HepG2 (cell line): ENCODE measurements around the gene ARHGEF7. TPM values are rescaled to one million over a fixed set of nuclear protein-coding genes. Genes with fewer than 3 reads are reported as not detected.

Experiments
- ATAC-seq: fragments of 200-7000 bp; cut with Tn5 transposase; 3 replicates; pipeline ENCODE4 v1.9.1; 2020; ENCODE audit warnings: mild to moderate bottlenecking, moderate library complexity
- BruUV-seq: library from RNA; stranded (reverse); fragments of 400-500 nt; replicated peaks from 2 replicates; lab custom pipeline; 2021; lab: Mats Ljungman, UMichigan
- CTCF ChIA-PET: fragments of 300-600 bp; formaldehyde crosslinking; extraction: SDS; loops from one replicate; lab custom pipeline; 2021; ENCODE audit warnings: low total read pairs, inconsistent platforms, low intra/inter-chr PET ratio; lab: Yijun Ruan, JAX
- POLR2A ChIA-PET: fragments of 350-600 bp; sonication (Branson Sonifier 250); formaldehyde crosslinking; loops from one replicate; lab custom pipeline; 2020; ENCODE audit warnings: antibody characterized with exemption, inconsistent platforms; lab: Yijun Ruan, JAX
- DNase-seq: peaks from one replicate; pipeline ENCODE4 v3.0.0-alpha.2; 2015; ENCODE audit warnings: low spot score
- FAIRE-seq: peaks from 3 replicates; lab custom pipeline; 2011; peaks lifted over from hg19 to GRCh38; lab: Jason Lieb, UNC
- H2AFZ ChIP-seq: one replicate; pipeline ENCODE4 v1.6.1; 2011; ENCODE audit warnings: low read length, inconsistent platforms
- H3K27ac ChIP-seq: fragments of 300-600 bp; 3 replicates; pipeline ENCODE4 v1.8.0; 2011; ENCODE audit warnings: mixed run types, mild to moderate bottlenecking, mixed read lengths, low read length, inconsistent platforms; ENCODE audit not compliant: insufficient read depth; ENCODE audit errors: extremely low read length
- H3K27me3 ChIP-seq, 2 experiments: fragments of 200-600 bp in 1 of 2; 2 replicates in 1 of 2; 3 replicates in 1 of 2; pipeline versions ENCODE4 v1.6.0 to v1.8.0; 2011; ENCODE audit warnings: low read length in 2 of 2, mild to moderate bottlenecking in 2 of 2, moderate library complexity in 2 of 2, inconsistent platforms in 1 of 2; ENCODE audit not compliant: insufficient read depth in 2 of 2, control insufficient read depth in 1 of 2
- H3K36me3 ChIP-seq, 2 experiments: fragments of 200-600 bp in 1 of 2; replicated peaks in 1 of 2; 2 replicates in 1 of 2; 3 replicates in 1 of 2; pipeline versions ENCODE4 v1.5.1 to v1.8.0; 2011; ENCODE audit warnings: low read length in 2 of 2, inconsistent platforms in 1 of 2; ENCODE audit not compliant: insufficient read depth in 2 of 2, control insufficient read depth in 1 of 2
- H3K4me1 ChIP-seq: 2 replicates; pipeline ENCODE4 v1.5.1; 2012; ENCODE audit warnings: low read length, inconsistent platforms; ENCODE audit not compliant: insufficient read depth
- H3K4me2 ChIP-seq: 2 replicates; pipeline ENCODE4 v1.6.0; 2011; ENCODE audit warnings: low read depth, low read length, inconsistent platforms
- H3K4me3 ChIP-seq, 3 experiments: fragments of 200-600 bp in 1 of 3; sonication (generic), shearing (Covaris generic) in 1 of 3; replicated peaks in 1 of 3; 2 replicates each; pipeline ENCODE4 v1.5.1; 2011 to 2016; ENCODE audit warnings: low read length in 3 of 3, inconsistent platforms in 2 of 3, low read depth in 2 of 3, mild to moderate bottlenecking in 2 of 3, control low read depth in 1 of 3, mixed read lengths in 1 of 3; ENCODE audit not compliant: insufficient read depth in 1 of 3
- H3K79me2 ChIP-seq: one replicate; pipeline ENCODE4 v1.6.1; 2011; ENCODE audit warnings: low read length, inconsistent platforms; ENCODE audit not compliant: insufficient read depth
- H3K9ac ChIP-seq: 2 replicates; pipeline ENCODE4 v1.6.0; 2011; ENCODE audit warnings: mild to moderate bottlenecking, low read depth, low read length, inconsistent platforms; ENCODE audit not compliant: insufficient read depth
- H3K9me3 ChIP-seq: 2 replicates; pipeline ENCODE4 v1.5.1; 2012; ENCODE audit warnings: mild to moderate bottlenecking, low read length
- H4K20me1 ChIP-seq: 2 replicates; pipeline ENCODE4 v1.6.0; 2011; ENCODE audit warnings: inconsistent platforms, mild to moderate bottlenecking, low read length, moderate library complexity; ENCODE audit not compliant: insufficient read depth
- ATAD3A ChIP-seq: sonication (generic); formaldehyde crosslinking; IDR thresholded peaks from 2 replicates; pipeline ENCODE4 v1.4.0; 2020; ENCODE audit warnings: missing genetic modification reagents
- ATF6 ChIP-seq: sonication (generic); formaldehyde crosslinking; conservative IDR thresholded peaks from 2 replicates; pipeline ENCODE4 v1.4.0; 2020; ENCODE audit warnings: missing genetic modification reagents
- DMAP1 ChIP-seq: IDR thresholded peaks from 2 replicates; pipeline ENCODE4 v1.6.1; 2016
- DRAP1 ChIP-seq: IDR thresholded peaks from 2 replicates; pipeline ENCODE4 v1.6.1; 2016; ENCODE audit warnings: missing genetic modification reagents, missing compliant biosample characterization
- EP300 ChIP-seq, 3 experiments: sonication (generic) in 1 of 3; formaldehyde crosslinking in 1 of 3; IDR thresholded peaks; 2 replicates each; pipeline versions ENCODE4 v1.5.1 to v1.6.1; 2011 to 2020; ENCODE audit warnings: low read depth in 2 of 3, low read length in 2 of 3, borderline replicate concordance in 1 of 3, improper control_type of control experiment in 1 of 3, mild to moderate bottlenecking in 1 of 3, missing genetic modification reagents in 1 of 3, moderate library complexity in 1 of 3
- GFI1 ChIP-seq: sonication (generic); formaldehyde crosslinking; IDR thresholded peaks from 2 replicates; pipeline ENCODE4 v1.5.0; 2020; ENCODE audit warnings: missing genetic modification reagents, mild to moderate bottlenecking, borderline replicate concordance
- SP5 ChIP-seq: IDR thresholded peaks from 2 replicates; pipeline ENCODE4 v1.6.1; 2016; ENCODE audit warnings: low read depth, borderline replicate concordance
- TFE3 ChIP-seq: IDR thresholded peaks from 2 replicates; pipeline ENCODE4 v1.6.1; 2016
- ZBTB49 ChIP-seq: sonication (generic); formaldehyde crosslinking; IDR thresholded peaks from 2 replicates; pipeline ENCODE4 v1.4.0; 2020; ENCODE audit warnings: missing genetic modification reagents, borderline replicate concordance
- ZKSCAN5 ChIP-seq: sonication (generic); formaldehyde crosslinking; IDR thresholded peaks from 2 replicates; pipeline ENCODE4 v1.5.1; 2020; ENCODE audit warnings: mild to moderate bottlenecking, missing genetic modification reagents
- ZNF18 ChIP-seq: sonication (generic); formaldehyde crosslinking; IDR thresholded peaks from 2 replicates; pipeline ENCODE4 v1.8.0; 2022; ENCODE audit warnings: mild to moderate bottlenecking, missing genetic modification reagents; ENCODE audit not compliant: insufficient replicate concordance
- ZNF75D ChIP-seq: sonication (generic); formaldehyde crosslinking; IDR thresholded peaks from 2 replicates; pipeline ENCODE4 v1.8.1; 2023; ENCODE audit warnings: missing genetic modification reagents, mild to moderate bottlenecking, borderline replicate concordance
- WGBS: methylation state at CpG from one replicate; pipeline ENCODE4 v1.1.6; 2017; ENCODE audit warnings: low lambda C conversion rate; 5-methylcytosine and 5-hydroxymethylcytosine counted together
- in situ Hi-C: cut with HindIII; loops from 2 replicates; pipeline ENCODE4 v1.10.0; 2017; ENCODE audit warnings: low pct_unique_long_range_greater_than_20kb; ENCODE audit not compliant: extremely low pct_ligation_motif_present
- intact Hi-C: fragments of 100-400 bp; cut with micrococcal nuclease; formaldehyde crosslinking; loops from one replicate; pipeline ENCODE4 v1.10.0; 2022; ENCODE audit not compliant: unreplicated experiment
- polyA plus RNA-seq, 8 experiments: library from polyadenylated mRNA; depleted of rRNA in 3 of 8; stranded (reverse) in 7 of 8; unstranded in 1 of 8; fragments of >200 nt; fragmentation: Illumina TruSeq in 4 of 8; extraction: Trizol in 4 of 8; gene quantifications; 2 replicates each; pipeline versions ENCODE4 v1.2.1 to v1.2.3, GENCODE V29; 2011 to 2016; ENCODE audit warnings: low read depth in 4 of 8, missing spikeins in 1 of 8, mixed read lengths in 1 of 8; ENCODE audit not compliant: insufficient read depth in 1 of 8
- total RNA-seq, 5 experiments: library from RNA; depleted of rRNA; stranded (reverse); fragments of >200 nt; fragmentation: Illumina TruSeq; extraction: Trizol; gene quantifications; 2 replicates each; pipeline ENCODE4 v1.2.3, GENCODE V29; 2016; ENCODE audit warnings: low read depth in 1 of 5
- TF ChIP-seq, protein P1 (sequence below): sonication (generic); formaldehyde crosslinking; IDR thresholded peaks from 2 replicates; pipeline ENCODE4 v1.8.1; 2022; ENCODE audit warnings: low read depth, mild to moderate bottlenecking, missing genetic modification reagents

ARHGEF7 gene
- total and polyA plus RNA-seq, 2 of the 13 experiments (the other 11 are each of a cell fraction or from before 2014, with no cell fraction given): 15.7 to 22.3 TPM

DNA sequence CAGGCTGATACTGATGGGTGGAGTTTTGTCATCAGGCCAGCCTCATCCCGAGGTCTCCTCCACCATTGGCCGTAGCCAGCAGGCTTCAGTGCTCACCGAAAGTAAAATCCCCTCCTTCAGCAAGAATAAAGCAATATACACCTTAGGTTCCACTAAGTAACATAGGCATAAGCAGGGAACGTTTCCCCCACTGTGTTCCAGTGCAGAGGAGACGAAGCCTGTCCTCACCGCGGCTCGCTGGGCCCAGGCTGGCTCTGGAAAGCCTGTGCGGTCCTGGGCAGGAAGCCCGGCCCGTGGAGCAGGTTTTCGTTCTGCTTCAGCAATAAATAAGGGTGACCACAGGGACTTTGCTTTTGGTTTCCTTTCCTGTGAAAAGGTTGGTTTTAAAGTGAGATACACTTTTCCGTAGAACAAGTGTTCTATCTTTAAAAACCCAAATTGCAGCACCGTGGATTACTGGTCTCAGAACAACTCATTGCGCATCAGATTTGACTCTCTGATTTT, 189.0 kb downstream of the ARHGEF7 start:
- ChIA-PET CTCF (no interaction called here), POLR2A (no interaction called here)
- no TSS peak for BruUV-seq
- H3K9ac ChIP-seq: no peak overlapping the region
- no peaks in the 10 kb centered on the region for H3K9me3 ChIP-seq
- TF ChIP-seq DRAP1 (CRISPR knock-in tag) (no peak), ZNF18 (no peak), DMAP1 (no peak), ZKSCAN5 (CRISPR knock-in tag) (no peak), SP5 (CRISPR knock-in tag) (no peak), EP300 (IDR thresholded peaks at IDR 0.05; ENCODE audit: low read depth in 2 of 2, low read length in 2 of 2) (no peak), EP300 (CRISPR knock-in tag; IDR thresholded peaks at IDR 0.05; ENCODE audit: borderline replicate concordance) (no peak), ZBTB49 (CRISPR knock-in tag) (no peak), ZNF75D (CRISPR knock-in tag) (no peak), ATF6 (no peak), TFE3 (CRISPR knock-in tag) (no peak), GFI1 (CRISPR knock-in tag) (no peak), ATAD3A (CRISPR knock-in tag) (no peak)
- TF ChIP-seq, protein P1, sequence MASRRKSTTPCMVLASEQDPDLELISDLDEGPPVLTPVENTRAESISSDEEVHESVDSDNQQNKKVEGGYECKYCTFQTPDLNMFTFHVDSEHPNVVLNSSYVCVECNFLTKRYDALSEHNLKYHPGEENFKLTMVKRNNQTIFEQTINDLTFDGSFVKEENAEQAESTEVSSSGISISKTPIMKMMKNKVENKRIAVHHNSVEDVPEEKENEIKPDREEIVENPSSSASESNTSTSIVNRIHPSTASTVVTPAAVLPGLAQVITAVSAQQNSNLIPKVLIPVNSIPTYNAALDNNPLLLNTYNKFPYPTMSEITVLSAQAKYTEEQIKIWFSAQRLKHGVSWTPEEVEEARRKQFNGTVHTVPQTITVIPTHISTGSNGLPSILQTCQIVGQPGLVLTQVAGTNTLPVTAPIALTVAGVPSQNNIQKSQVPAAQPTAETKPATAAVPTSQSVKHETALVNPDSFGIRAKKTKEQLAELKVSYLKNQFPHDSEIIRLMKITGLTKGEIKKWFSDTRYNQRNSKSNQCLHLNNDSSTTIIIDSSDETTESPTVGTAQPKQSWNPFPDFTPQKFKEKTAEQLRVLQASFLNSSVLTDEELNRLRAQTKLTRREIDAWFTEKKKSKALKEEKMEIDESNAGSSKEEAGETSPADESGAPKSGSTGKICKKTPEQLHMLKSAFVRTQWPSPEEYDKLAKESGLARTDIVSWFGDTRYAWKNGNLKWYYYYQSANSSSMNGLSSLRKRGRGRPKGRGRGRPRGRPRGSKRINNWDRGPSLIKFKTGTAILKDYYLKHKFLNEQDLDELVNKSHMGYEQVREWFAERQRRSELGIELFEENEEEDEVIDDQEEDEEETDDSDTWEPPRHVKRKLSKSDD: no peak
- in situ Hi-C loops (no loop called here), intact Hi-C loops (no loop called here)
- H3K27ac ChIP-seq: no peak overlapping the region
- no peak overlapping the region for H3K4me3 ChIP-seq
- WGBS: 98% methylated on average over 10 of the region's 15 CpGs
- H3K4me1 ChIP-seq: no peaks in the 10 kb centered on the region
- H4K20me1 ChIP-seq: no peaks in the 10 kb centered on the region
- H2AFZ ChIP-seq: no peak overlapping the region
- no peaks in the 10 kb centered on the region for H3K27me3 ChIP-seq
- no peak for DNase-seq
- H3K36me3 ChIP-seq: peaks cover 22 to 61% of the 10 kb centered on the region in 2 experiments; a peak in 4 of 5 replicates
- ATAC-seq: no peak
- no peak for FAIRE-seq
- H3K4me2 ChIP-seq: no peak overlapping the region
- no peaks in the 10 kb centered on the region for H3K79me2 ChIP-seq
